Glutamatergic neuron (in vitro differentiated cells): ENCODE results near the gene ASPN. TPM values are rescaled to one million over a fixed set of nuclear protein-coding genes. Genes with fewer than 3 reads are reported as not detected.

Experiments
- DNase-seq: peaks from one replicate; pipeline ENCODE4 v3.0.0; 2022
- H3K27ac Mint-ChIP-seq: one replicate; pipeline ENCODE4 v1.8.0; 2020; ENCODE audit warnings: mild to moderate bottlenecking, mixed read lengths, inconsistent platforms; ENCODE audit not compliant: unreplicated experiment
- H3K27me3 Mint-ChIP-seq: one replicate; pipeline ENCODE4 v1.8.0; 2020; ENCODE audit warnings: mild to moderate bottlenecking, moderate library complexity, mixed read lengths, inconsistent platforms; ENCODE audit not compliant: unreplicated experiment
- H3K36me3 Mint-ChIP-seq: one replicate; pipeline ENCODE4 v1.8.0; 2020; ENCODE audit warnings: mild to moderate bottlenecking, mixed read lengths, inconsistent platforms; ENCODE audit not compliant: unreplicated experiment
- H3K4me1 Mint-ChIP-seq: one replicate; pipeline ENCODE4 v1.8.0; 2020; ENCODE audit warnings: mild to moderate bottlenecking, low read depth, mixed read lengths, inconsistent platforms; ENCODE audit not compliant: unreplicated experiment
- H3K4me3 Mint-ChIP-seq: one replicate; pipeline ENCODE4 v1.8.0; 2020; ENCODE audit warnings: mild to moderate bottlenecking, mixed read lengths, inconsistent platforms; ENCODE audit not compliant: unreplicated experiment
- H3K9me3 Mint-ChIP-seq: one replicate; pipeline ENCODE4 v1.8.0; 2020; ENCODE audit warnings: mild to moderate bottlenecking, moderate library complexity, mixed read lengths, inconsistent platforms; ENCODE audit not compliant: unreplicated experiment
- total RNA-seq: library from RNA; stranded (reverse); fragmentation: NEBNext Ultra II Directional; extraction: Animal tissue kit (Norgen Biotek cat#: 25700); gene quantifications from one replicate; pipeline ENCODE4 v1.2.1, GENCODE V29; 2021; ENCODE audit not compliant: unreplicated experiment
- TF ChIP-seq, protein P1 (sequence below): fragments of 200-600 bp; sonication (generic); IDR thresholded peaks from one replicate; pipeline ENCODE4 v1.5.0; 2021; ENCODE audit not compliant: partially characterized antibody, unreplicated experiment

The ASPN gene
- total RNA-seq, 1 donor from 2014 or later = not detected

- TF ChIP-seq, protein P1, sequence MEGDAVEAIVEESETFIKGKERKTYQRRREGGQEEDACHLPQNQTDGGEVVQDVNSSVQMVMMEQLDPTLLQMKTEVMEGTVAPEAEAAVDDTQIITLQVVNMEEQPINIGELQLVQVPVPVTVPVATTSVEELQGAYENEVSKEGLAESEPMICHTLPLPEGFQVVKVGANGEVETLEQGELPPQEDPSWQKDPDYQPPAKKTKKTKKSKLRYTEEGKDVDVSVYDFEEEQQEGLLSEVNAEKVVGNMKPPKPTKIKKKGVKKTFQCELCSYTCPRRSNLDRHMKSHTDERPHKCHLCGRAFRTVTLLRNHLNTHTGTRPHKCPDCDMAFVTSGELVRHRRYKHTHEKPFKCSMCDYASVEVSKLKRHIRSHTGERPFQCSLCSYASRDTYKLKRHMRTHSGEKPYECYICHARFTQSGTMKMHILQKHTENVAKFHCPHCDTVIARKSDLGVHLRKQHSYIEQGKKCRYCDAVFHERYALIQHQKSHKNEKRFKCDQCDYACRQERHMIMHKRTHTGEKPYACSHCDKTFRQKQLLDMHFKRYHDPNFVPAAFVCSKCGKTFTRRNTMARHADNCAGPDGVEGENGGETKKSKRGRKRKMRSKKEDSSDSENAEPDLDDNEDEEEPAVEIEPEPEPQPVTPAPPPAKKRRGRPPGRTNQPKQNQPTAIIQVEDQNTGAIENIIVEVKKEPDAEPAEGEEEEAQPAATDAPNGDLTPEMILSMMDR = peak; percentile 28
- Mint-ChIP-seq H3K4me3 (no peak overlapping the region), H3K9me3 (no peaks in the 10 kb centered on the region), H3K4me1 (peaks cover 4% of the 10 kb centered on the region), H3K36me3 (no peaks in the 10 kb centered on the region), H3K27me3 (no peaks in the 10 kb centered on the region), H3K27ac (no peak overlapping the region)
- DNase-seq = peak; percentile 26
These were observed 19.5 kb upstream of the ASPN start for GRCh38 chr9:92501671-92502393.

DNA sequence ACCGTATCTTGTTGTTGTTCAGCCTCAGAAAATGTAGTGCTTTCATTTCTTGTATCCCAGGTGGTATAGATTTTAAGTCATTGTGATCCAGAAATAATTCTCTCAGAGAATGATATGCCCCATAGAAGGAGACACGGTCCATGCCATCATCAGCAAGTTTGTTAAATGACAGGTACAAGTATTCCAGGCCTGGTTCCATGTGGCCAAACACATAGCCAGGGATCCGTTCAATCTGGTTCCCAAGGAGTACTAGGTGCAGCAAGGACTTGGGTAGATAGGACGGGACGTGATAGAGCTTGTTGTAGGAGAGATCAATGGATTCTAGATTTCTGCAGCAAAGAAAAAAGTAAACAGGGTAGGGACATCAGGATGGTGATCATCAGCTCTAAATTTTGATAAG, 18.4 kb upstream of the ASPN start:
- no peak for DNase-seq
- Mint-ChIP-seq H3K4me1 (no peaks in the 10 kb centered on the region), H3K9me3 (no peaks in the 10 kb centered on the region), H3K36me3 (no peaks in the 10 kb centered on the region), H3K27ac (no peak overlapping the region), H3K4me3 (no peak overlapping the region), H3K27me3 (no peaks in the 10 kb centered on the region)
- TF ChIP-seq, protein P1 = no peak

GRCh38 chr9:92499701-92500100, 17.4 kb upstream of the ASPN start:
- DNase-seq = no peak
- no peak overlapping the region for H3K4me3 Mint-ChIP-seq
- TF ChIP-seq, protein P1 = no peak
- H3K36me3 Mint-ChIP-seq = no peaks in the 10 kb centered on the region
- no peaks in the 10 kb centered on the region for H3K4me1 Mint-ChIP-seq
- no peaks in the 10 kb centered on the region for H3K9me3 Mint-ChIP-seq
- no peak overlapping the region for H3K27ac Mint-ChIP-seq
- no peaks in the 10 kb centered on the region for H3K27me3 Mint-ChIP-seq

- Mint-ChIP-seq H3K36me3 (no peaks in the 10 kb centered on the region), H3K27ac (no peak overlapping the region), H3K4me3 (no peak overlapping the region), H3K4me1 (peaks cover 5% of the 10 kb centered on the region), H3K27me3 (no peaks in the 10 kb centered on the region), H3K9me3 (peaks cover 2% of the 10 kb centered on the region)
- DNase-seq = no peak
- TF ChIP-seq, protein P1 = no peak
These were observed 14.3 kb upstream of the ASPN start for GRCh38 chr9:92496396-92497176.

DNA sequence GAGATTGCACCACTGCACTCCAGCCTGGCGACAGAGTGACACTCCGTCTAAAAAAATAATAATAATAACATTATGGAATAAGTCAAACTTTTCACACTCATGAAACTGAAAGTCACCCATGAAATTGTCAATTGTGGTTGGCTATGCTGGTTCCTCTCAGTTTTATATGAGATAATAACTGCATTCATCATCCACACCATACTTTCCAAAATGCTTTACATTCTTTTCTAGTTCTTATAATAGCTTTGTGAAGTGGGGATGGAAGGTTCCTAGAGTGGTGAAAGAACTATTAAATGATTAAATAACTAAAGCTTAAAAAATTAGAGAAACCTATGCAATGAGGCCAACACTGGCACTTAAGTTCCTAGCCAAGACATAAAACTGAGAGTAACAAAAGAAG, 12.6 kb upstream of the ASPN start:
- TF ChIP-seq, protein P1 = no peak
- Mint-ChIP-seq H3K27me3 (no peaks in the 10 kb centered on the region), H3K27ac (no peak overlapping the region), H3K4me1 (peaks cover 6% of the 10 kb centered on the region), H3K36me3 (no peaks in the 10 kb centered on the region), H3K9me3 (peaks cover 2% of the 10 kb centered on the region), H3K4me3 (no peak overlapping the region)
- DNase-seq = no peak
